ENCODE data around the gene TNFRSF12A.

Gene TNFRSF12A

DNA sequence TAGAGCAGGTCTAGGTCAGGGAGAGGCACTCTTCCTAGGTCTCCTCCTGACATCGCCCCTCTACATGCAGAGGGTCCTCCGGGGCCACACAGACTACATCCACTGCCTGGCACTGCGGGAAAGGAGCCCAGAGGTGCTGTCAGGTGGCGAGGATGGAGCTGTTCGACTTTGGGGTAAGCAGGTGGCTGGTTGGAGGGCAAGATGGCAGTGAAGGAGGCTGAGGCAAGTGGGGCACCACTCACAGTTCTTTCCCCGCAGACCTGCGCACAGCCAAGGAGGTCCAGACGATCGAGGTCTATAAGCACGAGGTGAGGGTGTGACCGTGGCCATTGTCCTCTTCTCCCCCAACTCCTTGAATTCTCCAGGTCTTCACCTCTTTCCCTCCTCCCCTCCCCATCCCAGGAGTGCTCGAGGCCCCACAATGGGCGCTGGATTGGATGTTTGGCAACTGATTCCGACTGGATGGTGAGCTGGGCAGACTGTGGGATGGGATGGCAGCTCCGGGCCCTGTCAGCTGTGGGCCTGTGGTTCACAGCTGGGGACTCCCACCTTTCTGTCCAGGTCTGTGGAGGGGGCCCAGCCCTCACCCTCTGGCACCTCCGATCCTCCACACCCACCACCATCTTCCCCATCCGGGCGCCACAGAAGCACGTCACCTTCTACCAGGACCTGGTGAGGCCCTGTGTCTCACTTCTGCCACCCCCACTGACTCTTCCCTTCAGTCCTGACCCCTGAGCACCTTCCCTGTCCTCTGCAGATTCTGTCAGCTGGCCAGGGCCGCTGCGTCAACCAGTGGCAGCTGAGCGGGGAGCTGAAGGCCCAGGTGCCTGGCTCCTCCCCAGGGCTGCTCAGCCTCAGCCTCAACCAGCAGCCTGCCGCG, 6.7 kb downstream of the TNFRSF12A start:
- peaks cover 19% of the 10 kb centered on the region for H3K4me1 ChIP-seq (ENCODE audit: control insufficient read depth, insufficient read depth, low read length)
- ChIA-PET POLR2A (interaction anchor here (1.0 to 11.9 kb wide), 8 partner anchors 19 to 145 kb away, joined by 3 to 247 read pairs (median 7); partner anchors contain the start of genes KREMEN2, MMP25 and ZNF213), CTCF (interaction anchor here (0.6 to 9.2 kb wide), 9 partner anchors 8 to 1577 kb away, joined by 3 to 149 read pairs (median 6); partner anchors contain the start of genes BICDL2 and TNFRSF12A)
- TF ChIP-seq, protein P1, sequence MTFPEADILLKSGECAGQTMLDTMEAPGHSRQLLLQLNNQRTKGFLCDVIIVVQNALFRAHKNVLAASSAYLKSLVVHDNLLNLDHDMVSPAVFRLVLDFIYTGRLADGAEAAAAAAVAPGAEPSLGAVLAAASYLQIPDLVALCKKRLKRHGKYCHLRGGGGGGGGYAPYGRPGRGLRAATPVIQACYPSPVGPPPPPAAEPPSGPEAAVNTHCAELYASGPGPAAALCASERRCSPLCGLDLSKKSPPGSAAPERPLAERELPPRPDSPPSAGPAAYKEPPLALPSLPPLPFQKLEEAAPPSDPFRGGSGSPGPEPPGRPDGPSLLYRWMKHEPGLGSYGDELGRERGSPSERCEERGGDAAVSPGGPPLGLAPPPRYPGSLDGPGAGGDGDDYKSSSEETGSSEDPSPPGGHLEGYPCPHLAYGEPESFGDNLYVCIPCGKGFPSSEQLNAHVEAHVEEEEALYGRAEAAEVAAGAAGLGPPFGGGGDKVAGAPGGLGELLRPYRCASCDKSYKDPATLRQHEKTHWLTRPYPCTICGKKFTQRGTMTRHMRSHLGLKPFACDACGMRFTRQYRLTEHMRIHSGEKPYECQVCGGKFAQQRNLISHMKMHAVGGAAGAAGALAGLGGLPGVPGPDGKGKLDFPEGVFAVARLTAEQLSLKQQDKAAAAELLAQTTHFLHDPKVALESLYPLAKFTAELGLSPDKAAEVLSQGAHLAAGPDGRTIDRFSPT (tag by site-specific recombination; IDR thresholded peaks at IDR 0.05): no peak
- no peak for TF ChIP-seq ZNF23 (tag by site-specific recombination; IDR thresholded peaks at IDR 0.05; ENCODE audit: borderline replicate concordance)
- no peak for TF ChIP-seq ZNF433 (tag by site-specific recombination; IDR thresholded peaks at IDR 0.05; ENCODE audit: low read depth)
- TF ChIP-seq PBX3 (CRISPR knock-in tag; IDR thresholded peaks at IDR 0.05): no peak
- no peak for TF ChIP-seq ZNF223 (tag by site-specific recombination; IDR thresholded peaks at IDR 0.05)
- TF ChIP-seq HOXC10 (CRISPR knock-in tag; IDR thresholded peaks at IDR 0.05): no peak
- no peak for TF ChIP-seq ZNF16 (tag by site-specific recombination; IDR thresholded peaks at IDR 0.05; ENCODE audit: low read depth)
- no peak for TF ChIP-seq REPIN1 (tag by site-specific recombination; IDR thresholded peaks at IDR 0.05; ENCODE audit: low read depth)
- no peak for TF ChIP-seq ZIC2 (tag by site-specific recombination; IDR thresholded peaks at IDR 0.05)
- no peak for TF ChIP-seq ZBTB10 (tag by site-specific recombination; IDR thresholded peaks at IDR 0.05)
- TF ChIP-seq ZNF132 (tag by site-specific recombination; IDR thresholded peaks at IDR 0.05; ENCODE audit: borderline replicate concordance): no peak
- no peak for TF ChIP-seq ZNF558 (tag by site-specific recombination; IDR thresholded peaks at IDR 0.05)
- no peak for TF ChIP-seq KLF9 (tag by site-specific recombination; IDR thresholded peaks at IDR 0.05; ENCODE audit: low read depth)
- no peak for TF ChIP-seq GFI1B (tag by site-specific recombination; IDR thresholded peaks at IDR 0.05)
- no peak for TF ChIP-seq SP3 (tag by site-specific recombination; IDR thresholded peaks at IDR 0.05)
- TF ChIP-seq ZNF37A (tag by site-specific recombination; IDR thresholded peaks at IDR 0.05): no peak
- no peak for TF ChIP-seq ZBTB11 (tag by site-specific recombination; conservative IDR thresholded peaks at IDR 0.05; ENCODE audit: low read depth)
- H3K36me3 ChIP-seq (ENCODE audit: control insufficient read depth in 2 of 2, insufficient read depth in 1 of 2, low read length in 2 of 2): peaks cover 0 to 22% of the 10 kb centered on the region in 2 experiments; a peak in 1 of 3 replicates
- H3K27ac ChIP-seq (ENCODE audit: extremely low read depth, low read depth, low read length): no peak overlapping the region
- no peak overlapping the region for H3K4me3 ChIP-seq (ENCODE audit: low read depth, low read length)
- H3K9me3 ChIP-seq (ENCODE audit: control insufficient read depth, insufficient read depth, low read depth, low read length): no peaks in the 10 kb centered on the region
